HG03139 (cell line): ENCODE results near the gene CCDC107.

Experiments
- ATAC-seq: cut with Tn5 transposase; IDR thresholded peaks from one replicate; pipeline ENCODE4 v1.9.1; 2021; ENCODE audit not compliant: unreplicated experiment

Gene CCDC107

GRCh38 chr9:35700031-35700430 lies 41.9 kb downstream of the CCDC107 start:
- ATAC-seq: no peak

GRCh38 chr9:35700942-35701341 lies 42.9 kb downstream of the CCDC107 start:
- ATAC-seq: no peak

- no peak for ATAC-seq
Observed at GRCh38 chr9:35702696-35703095, 44.6 kb downstream of the CCDC107 start.

- ATAC-seq: no peak
Observed at GRCh38 chr9:35703906-35704672, 46.0 kb downstream of the CCDC107 start.

GRCh38 chr9:35705372-35705771 lies 47.3 kb downstream of the CCDC107 start:
- ATAC-seq: no peak

- ATAC-seq: no peak
Observed at GRCh38 chr9:35705836-35706430, 47.8 kb downstream of the CCDC107 start.

- ATAC-seq: no peak
Observed at GRCh38 chr9:35706951-35707350, 48.9 kb downstream of the CCDC107 start.

DNA sequence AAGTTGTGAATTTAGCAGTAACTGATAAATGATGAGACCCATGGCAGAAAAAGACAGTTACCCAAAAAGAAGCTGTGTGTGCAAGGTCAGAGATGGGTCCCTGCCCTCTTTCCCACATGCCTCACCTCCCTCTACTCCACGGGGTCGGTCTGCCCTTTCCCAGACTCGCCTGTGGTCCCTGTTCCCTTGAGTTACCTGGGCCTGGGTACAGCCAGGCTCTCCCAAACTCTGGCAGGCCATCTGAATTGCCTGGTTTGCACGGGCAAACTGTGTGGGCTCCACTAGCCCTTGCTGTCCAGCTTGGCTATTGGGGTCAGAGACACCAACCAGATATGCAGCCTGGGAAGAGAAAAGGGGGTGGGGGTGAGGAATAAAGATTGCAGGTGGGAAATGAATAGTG lies 50.1 kb downstream of the CCDC107 start:
- no peak for ATAC-seq

DNA sequence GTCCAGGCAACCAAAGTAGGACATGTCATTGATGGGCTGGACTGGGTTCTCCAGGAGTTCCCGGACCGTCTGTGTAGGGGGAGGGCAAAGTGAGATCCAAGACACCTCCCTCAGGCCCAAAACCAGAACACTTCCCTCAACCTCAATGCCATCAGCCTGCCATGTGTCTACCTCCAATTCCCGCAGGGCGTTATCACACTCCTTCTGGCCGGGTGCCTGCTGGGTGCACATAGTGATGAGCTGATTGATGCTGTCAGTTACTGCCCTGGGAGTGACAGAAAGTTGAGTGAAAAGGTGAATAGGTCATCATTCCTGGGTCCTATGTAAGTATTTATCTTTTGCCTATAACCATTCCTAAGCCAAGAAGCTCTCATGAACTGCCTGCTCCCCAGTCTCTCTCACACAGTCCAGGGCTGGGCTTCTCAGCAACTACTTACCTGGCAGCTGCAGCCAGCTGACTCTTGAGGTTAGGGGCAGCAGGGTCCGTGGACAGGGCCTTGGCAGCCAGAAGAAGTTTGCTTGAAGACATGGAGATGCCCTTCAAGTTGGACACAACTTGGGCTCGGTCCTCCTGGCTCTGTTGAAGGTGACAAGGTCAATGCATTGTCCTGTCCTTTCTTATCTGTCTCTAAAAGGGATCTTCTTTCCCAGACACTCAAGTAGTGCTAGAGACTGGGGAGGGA lies 52.9 kb downstream of the CCDC107 start:
- ATAC-seq: no peak
